Ascending aorta (tissue), 2 donors: ENCODE results near the gene TTLL7. TPM values are rescaled to one million over a fixed set of nuclear protein-coding genes. Genes with fewer than 3 reads are reported as not detected.
A peak's percentile ranks its signal among the peaks of the same experiment; 100 is the strongest.

Experiments
- DNase-seq, 2 donors: peaks; one replicate each; pipeline ENCODE4 v3.0.0-alpha.2; 2019; ENCODE audit warnings: low spot score in 2 of 2
- H3K27ac ChIP-seq, 2 donors: fragments of 200-600 bp; sonication (generic); one replicate each; pipeline ENCODE4 v1.5.1; 2016 to 2017; ENCODE audit warnings: mild to moderate bottlenecking in 1 of 2
- H3K27me3 ChIP-seq: fragments of 200-600 bp; sonication (generic); one replicate; pipeline ENCODE4 v1.5.1; 2017
- H3K36me3 ChIP-seq, 2 donors: fragments of 200-600 bp; sonication (generic); one replicate each; pipeline ENCODE4 v1.5.1; 2016
- H3K4me1 ChIP-seq, 2 donors: fragments of 200-600 bp; sonication (generic); one replicate each; pipeline ENCODE4 v1.5.1; 2016 to 2017; ENCODE audit warnings: mild to moderate bottlenecking in 1 of 2
- H3K4me3 ChIP-seq, 2 donors: fragments of 200-600 bp; sonication (generic); one replicate each; pipeline ENCODE4 v1.5.1; 2016 to 2017; ENCODE audit warnings: mild to moderate bottlenecking in 1 of 2
- H3K9me3 ChIP-seq, 2 donors: fragments of 200-600 bp; sonication (generic); one replicate each; pipeline ENCODE4 v1.5.1; 2016
- intact Hi-C: fragments of 100-400 bp; cut with DNase I; formaldehyde crosslinking; loops from one replicate; pipeline ENCODE4 v1.15.1; 2023
- total RNA-seq: library from RNA; depleted of rRNA; stranded (reverse); fragments of >200 nt; gene quantifications from one replicate; pipeline ENCODE4 v1.1.0, GENCODE V29; 2016
- TF ChIP-seq, protein P1 (sequence below), 3 experiments: fragments of 200-600 bp in 2 of 3; fragments of 450-650 bp in 1 of 3; sonication (generic) in 2 of 3; IDR thresholded peaks; one replicate each; pipeline ENCODE4 v1.5.1; 2016 to 2019; ENCODE audit warnings: antibody characterized with exemption in 3 of 3, mild to moderate bottlenecking in 1 of 3, moderate library complexity in 1 of 3

Gene TTLL7
- total RNA-seq, 1 donor from 2014 or later = 20.5 TPM

DNA sequence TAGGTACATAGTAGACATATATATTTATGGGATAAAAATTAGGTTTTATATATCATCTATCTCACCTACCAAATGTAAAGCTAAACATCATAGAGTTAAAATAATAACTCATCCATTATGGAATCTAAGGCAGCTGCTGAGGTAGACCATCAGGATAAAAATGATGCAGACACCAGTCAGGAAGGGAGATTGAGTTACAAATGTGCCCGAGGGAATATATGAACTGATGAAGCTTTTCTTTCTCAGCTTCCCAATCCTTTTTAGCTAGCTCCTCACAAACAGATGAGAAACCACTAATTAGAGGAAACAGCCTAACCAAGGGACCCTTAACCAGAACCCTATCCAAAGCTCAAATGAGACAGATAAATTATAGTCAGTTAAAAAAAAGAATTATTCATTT is 20.9 kb downstream of the TTLL7 start:
- no peaks in the 10 kb centered on the region for H3K4me1 ChIP-seq
- TF ChIP-seq, protein P1, sequence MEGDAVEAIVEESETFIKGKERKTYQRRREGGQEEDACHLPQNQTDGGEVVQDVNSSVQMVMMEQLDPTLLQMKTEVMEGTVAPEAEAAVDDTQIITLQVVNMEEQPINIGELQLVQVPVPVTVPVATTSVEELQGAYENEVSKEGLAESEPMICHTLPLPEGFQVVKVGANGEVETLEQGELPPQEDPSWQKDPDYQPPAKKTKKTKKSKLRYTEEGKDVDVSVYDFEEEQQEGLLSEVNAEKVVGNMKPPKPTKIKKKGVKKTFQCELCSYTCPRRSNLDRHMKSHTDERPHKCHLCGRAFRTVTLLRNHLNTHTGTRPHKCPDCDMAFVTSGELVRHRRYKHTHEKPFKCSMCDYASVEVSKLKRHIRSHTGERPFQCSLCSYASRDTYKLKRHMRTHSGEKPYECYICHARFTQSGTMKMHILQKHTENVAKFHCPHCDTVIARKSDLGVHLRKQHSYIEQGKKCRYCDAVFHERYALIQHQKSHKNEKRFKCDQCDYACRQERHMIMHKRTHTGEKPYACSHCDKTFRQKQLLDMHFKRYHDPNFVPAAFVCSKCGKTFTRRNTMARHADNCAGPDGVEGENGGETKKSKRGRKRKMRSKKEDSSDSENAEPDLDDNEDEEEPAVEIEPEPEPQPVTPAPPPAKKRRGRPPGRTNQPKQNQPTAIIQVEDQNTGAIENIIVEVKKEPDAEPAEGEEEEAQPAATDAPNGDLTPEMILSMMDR (IDR thresholded peaks at IDR 0.05) = no peak
- no peak for DNase-seq
- H3K27ac ChIP-seq = no peak overlapping the region
- H3K9me3 ChIP-seq = no peaks in the 10 kb centered on the region
- intact Hi-C loops = no loop called here
- no peaks in the 10 kb centered on the region for H3K27me3 ChIP-seq
- no peak overlapping the region for H3K4me3 ChIP-seq
- no peaks in the 10 kb centered on the region for H3K36me3 ChIP-seq

DNA sequence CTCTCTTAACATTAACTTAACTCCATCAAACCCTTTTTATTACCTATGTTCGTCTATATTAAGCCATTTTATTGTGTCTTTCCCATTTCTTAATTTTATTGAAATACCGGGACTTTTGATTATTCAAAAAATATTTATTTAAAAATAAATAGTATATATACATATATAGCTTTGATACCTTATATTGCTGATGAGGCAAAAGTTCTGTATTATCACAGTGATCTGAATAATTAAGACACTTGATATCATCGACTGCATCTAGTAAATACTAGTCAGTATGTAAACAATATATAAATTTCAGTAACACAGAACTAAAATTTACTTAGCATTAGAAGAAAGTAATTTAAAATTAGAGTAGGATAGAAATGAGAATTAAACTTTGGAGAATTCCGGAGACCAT is 22.0 kb downstream of the TTLL7 start:
- no peaks in the 10 kb centered on the region for H3K27me3 ChIP-seq
- DNase-seq = no peak
- intact Hi-C loops = no loop called here
- TF ChIP-seq, protein P1 (IDR thresholded peaks at IDR 0.05) = no peak
- H3K4me1 ChIP-seq = no peaks in the 10 kb centered on the region
- H3K4me3 ChIP-seq = no peak overlapping the region
- H3K27ac ChIP-seq = no peak overlapping the region
- H3K9me3 ChIP-seq = no peaks in the 10 kb centered on the region
- no peaks in the 10 kb centered on the region for H3K36me3 ChIP-seq

DNA sequence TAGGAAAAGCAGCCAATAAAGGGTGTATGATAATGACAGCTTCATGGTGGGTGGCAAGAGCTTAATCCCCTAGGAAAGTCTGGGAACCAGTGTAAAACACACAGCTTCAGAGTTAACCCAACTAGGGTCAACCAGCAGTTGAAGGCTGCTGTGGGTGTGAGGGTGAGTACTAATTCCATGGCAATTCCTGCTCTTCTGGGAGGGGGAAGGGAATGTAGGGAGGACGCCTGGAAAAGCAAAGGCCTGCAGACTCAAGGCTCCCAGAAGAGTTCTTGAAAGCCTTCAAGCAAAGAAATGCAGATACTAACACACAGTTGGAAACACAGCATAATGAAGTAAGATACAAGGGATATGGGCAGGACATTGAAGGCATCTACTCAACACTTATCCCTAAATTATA is 28.1 kb downstream of the TTLL7 start:
- H3K36me3 ChIP-seq = no peaks in the 10 kb centered on the region
- H3K27me3 ChIP-seq = no peaks in the 10 kb centered on the region
- intact Hi-C loops = no loop called here
- no peak overlapping the region for H3K4me3 ChIP-seq
- DNase-seq = no peak
- peak overlapping the region; percentile 59 to 67 for H3K27ac ChIP-seq
- H3K9me3 ChIP-seq = no peaks in the 10 kb centered on the region
- TF ChIP-seq, protein P1 (IDR thresholded peaks at IDR 0.05) = no peak
- peaks cover 6 to 38% of the 10 kb centered on the region in 2 donors for H3K4me1 ChIP-seq

DNA sequence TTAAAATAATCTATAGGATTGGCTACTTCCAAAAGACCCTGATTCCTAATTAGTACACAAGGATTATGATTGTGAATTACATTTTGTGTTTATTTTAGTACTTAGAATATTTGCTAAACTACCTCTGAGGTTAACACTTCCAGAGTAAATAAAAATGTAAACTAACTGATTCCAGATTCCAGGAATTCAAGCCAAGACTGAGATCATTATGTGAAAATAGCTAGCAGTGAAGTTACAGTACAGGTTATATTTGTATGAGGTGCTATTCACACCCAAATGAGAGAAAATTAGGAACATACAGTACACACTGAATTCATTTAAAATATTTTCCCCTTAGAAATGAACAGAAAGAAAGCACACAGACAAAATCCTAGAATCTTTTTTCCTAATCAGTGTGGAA is 28.8 kb downstream of the TTLL7 start:
- Histone ChIP-seq H3K27me3 (no peaks in the 10 kb centered on the region), H3K4me3 (no peak overlapping the region), H3K9me3 (no peaks in the 10 kb centered on the region), H3K4me1 (peaks cover 6 to 41% of the 10 kb centered on the region in 2 donors), H3K27ac (peak overlapping the region; percentile 59 to 67), H3K36me3 (no peaks in the 10 kb centered on the region)
- intact Hi-C loops = no loop called here
- DNase-seq = no peak
- TF ChIP-seq, protein P1 (IDR thresholded peaks at IDR 0.05) = no peak

DNA sequence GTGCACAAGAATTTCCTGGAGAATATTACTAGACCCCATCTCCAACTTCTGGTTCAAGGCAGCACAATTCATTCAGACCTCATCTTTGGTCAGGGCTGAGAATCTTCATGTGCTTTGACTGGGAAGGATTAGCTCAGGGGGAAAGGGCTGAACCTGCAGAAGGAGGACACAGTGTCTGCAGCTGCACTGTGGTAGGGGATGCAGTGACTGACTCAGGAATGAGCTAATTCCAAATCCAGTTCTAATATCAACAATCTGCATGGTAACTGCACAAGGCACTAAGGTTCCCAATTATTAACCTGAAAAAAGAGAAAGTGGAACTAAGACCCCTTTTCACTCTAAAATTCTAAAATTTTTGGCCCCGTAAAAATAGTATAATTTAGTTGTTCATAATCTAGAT is 31.6 kb downstream of the TTLL7 start:
- TF ChIP-seq, protein P1 (IDR thresholded peaks at IDR 0.05) = no peak
- Histone ChIP-seq H3K4me3 (no peak overlapping the region), H3K27ac (peak overlapping the region; percentile 88), H3K36me3 (no peaks in the 10 kb centered on the region), H3K4me1 (peaks cover 8 to 58% of the 10 kb centered on the region in 2 donors), H3K27me3 (no peaks in the 10 kb centered on the region), H3K9me3 (no peaks in the 10 kb centered on the region)
- DNase-seq = no peak
- intact Hi-C loops = no loop called here

DNA sequence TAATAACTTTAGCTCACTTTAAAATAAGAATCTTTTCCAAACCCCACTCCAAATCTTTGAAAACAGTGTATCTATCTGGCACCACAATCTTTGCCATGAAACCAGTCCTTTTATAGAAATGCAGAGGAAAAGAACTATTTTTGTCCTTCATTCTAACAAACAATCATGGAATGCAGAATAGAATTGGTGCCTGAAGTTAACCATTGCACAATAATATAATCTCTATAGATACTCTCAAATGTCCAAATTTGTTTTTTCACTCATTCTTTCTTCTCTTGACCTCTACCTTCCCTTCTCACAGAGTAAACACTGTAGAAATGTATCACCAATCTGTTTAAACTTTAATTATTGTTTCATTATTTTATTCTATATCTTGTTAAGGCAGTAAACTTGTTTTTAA is 34.8 kb downstream of the TTLL7 start:
- Histone ChIP-seq H3K4me1 (peaks cover 3 to 70% of the 10 kb centered on the region in 2 donors), H3K9me3 (no peaks in the 10 kb centered on the region), H3K27me3 (no peaks in the 10 kb centered on the region), H3K27ac (peak overlapping the region; percentile 88), H3K36me3 (no peaks in the 10 kb centered on the region), H3K4me3 (no peak overlapping the region)
- TF ChIP-seq, protein P1 (IDR thresholded peaks at IDR 0.05) = no peak
- intact Hi-C loops = no loop called here
- DNase-seq = no peak
